HEK293 (cell line): ENCODE data around the gene CPNE8.

Experiments
- CTCF ChIA-PET: fragments of 350-600 bp; formaldehyde crosslinking; extraction: SDS; loops from one replicate; lab custom pipeline; 2021; ENCODE audit warnings: antibody characterized with exemption; lab: Yijun Ruan, JAX
- POLR2A ChIA-PET: fragments of 300-600 bp; formaldehyde crosslinking; extraction: SDS; loops from one replicate; lab custom pipeline; 2020; ENCODE audit warnings: antibody characterized with exemption, inconsistent platforms; lab: Yijun Ruan, JAX
- H3K27ac ChIP-seq: fragments of 200-500 bp; sonication (Bioruptor generic); 2 replicates; pipeline ENCODE4 v1.5.1; 2014; ENCODE audit warnings: low read depth, low read length, control low read depth, inconsistent platforms; ENCODE audit errors: extremely low read depth
- H3K36me3 ChIP-seq, 2 experiments: fragments of 200-500 bp in 1 of 2; sonication (Bioruptor generic) in 1 of 2; 1 replicate in 1 of 2; 2 replicates in 1 of 2; pipeline ENCODE4 v1.5.1; 2014 to 2017; ENCODE audit warnings: inconsistent platforms in 2 of 2, low read length in 2 of 2; ENCODE audit not compliant: control insufficient read depth in 2 of 2, insufficient read depth in 1 of 2
- H3K4me1 ChIP-seq: fragments of 200-500 bp; sonication (Bioruptor generic); 2 replicates; pipeline ENCODE4 v1.5.1; 2014; ENCODE audit warnings: mild to moderate bottlenecking, low read length, inconsistent platforms; ENCODE audit not compliant: control insufficient read depth, insufficient read depth
- H3K4me3 ChIP-seq: 2 replicates; pipeline ENCODE4 v1.5.1; 2011; ENCODE audit warnings: low read depth, mild to moderate bottlenecking, control low read depth, low read length, moderate library complexity
- H3K9me3 ChIP-seq: fragments of 200-500 bp; sonication (Bioruptor generic); 2 replicates; pipeline ENCODE4 v1.5.1; 2014; ENCODE audit warnings: low read depth, low read length, inconsistent platforms; ENCODE audit not compliant: control insufficient read depth, insufficient read depth
- BCL11A ChIP-seq: fragments of 450-650 bp; formaldehyde crosslinking; IDR thresholded peaks from 2 replicates; pipeline ENCODE4 v1.5.1; 2016; ENCODE audit warnings: low read depth, missing biosample characterization, missing genetic modification characterization
- BCL6B ChIP-seq: fragments of 450-650 bp; formaldehyde crosslinking; IDR thresholded peaks from 2 replicates; pipeline ENCODE4 v1.5.1; 2017; ENCODE audit warnings: missing biosample characterization, missing genetic modification characterization
- KLF8 ChIP-seq: fragments of 450-650 bp; formaldehyde crosslinking; IDR thresholded peaks from 2 replicates; pipeline ENCODE4 v1.5.1; 2016; ENCODE audit warnings: missing biosample characterization, missing genetic modification characterization
- SETDB1 ChIP-seq: IDR thresholded peaks from one replicate; pipeline ENCODE4 v1.6.1; 2017; ENCODE audit warnings: mild to moderate bottlenecking, low read length, moderate library complexity, mixed read lengths; ENCODE audit not compliant: insufficient read length
- TCF7L2 ChIP-seq: IDR thresholded peaks from 2 replicates; pipeline ENCODE4 v1.6.1; 2011; ENCODE audit warnings: low read depth, mild to moderate bottlenecking, inconsistent platforms, low read length, moderate library complexity, borderline replicate concordance
- ZBTB48 ChIP-seq: fragments of 450-650 bp; formaldehyde crosslinking; IDR thresholded peaks from 2 replicates; pipeline ENCODE4 v1.5.1; 2016; ENCODE audit warnings: missing biosample characterization, missing genetic modification characterization
- ZNF169 ChIP-seq: fragments of 450-650 bp; formaldehyde crosslinking; IDR thresholded peaks from 2 replicates; pipeline ENCODE4 v1.5.1; 2016; ENCODE audit warnings: missing biosample characterization, missing genetic modification characterization
- ZNF214 ChIP-seq: fragments of 450-650 bp; formaldehyde crosslinking; IDR thresholded peaks from 2 replicates; pipeline ENCODE4 v1.5.1; 2017; ENCODE audit warnings: missing biosample characterization, mild to moderate bottlenecking, missing genetic modification characterization, borderline replicate concordance
- ZNF366 ChIP-seq: fragments of 450-650 bp; formaldehyde crosslinking; conservative IDR thresholded peaks from 2 replicates; pipeline ENCODE4 v1.5.1; 2016; ENCODE audit warnings: missing biosample characterization, missing genetic modification characterization
- ZNF623 ChIP-seq: fragments of 450-650 bp; formaldehyde crosslinking; IDR thresholded peaks from 2 replicates; pipeline ENCODE4 v1.5.1; 2016; ENCODE audit warnings: missing biosample characterization, missing genetic modification characterization
- ZNF629 ChIP-seq: fragments of 450-650 bp; formaldehyde crosslinking; IDR thresholded peaks from 2 replicates; pipeline ENCODE4 v1.5.1; 2017; ENCODE audit warnings: missing biosample characterization, missing genetic modification characterization
- ZNF837 ChIP-seq: fragments of 450-650 bp; formaldehyde crosslinking; IDR thresholded peaks from 2 replicates; pipeline ENCODE4 v1.5.1; 2016; ENCODE audit warnings: missing biosample characterization, missing genetic modification characterization
- TF ChIP-seq, protein P1 (sequence below): fragments of 450-650 bp; formaldehyde crosslinking; IDR thresholded peaks from 2 replicates; pipeline ENCODE4 v1.5.1; 2016; ENCODE audit warnings: missing biosample characterization, missing genetic modification characterization
- TF ChIP-seq, protein P2 (sequence below): fragments of 450-650 bp; formaldehyde crosslinking; IDR thresholded peaks from 2 replicates; pipeline ENCODE4 v1.5.1; 2016; ENCODE audit warnings: missing biosample characterization, missing genetic modification characterization
- TF ChIP-seq, protein P3 (sequence below): fragments of 450-650 bp; formaldehyde crosslinking; IDR thresholded peaks from 2 replicates; pipeline ENCODE4 v1.5.1; 2016; ENCODE audit warnings: missing biosample characterization, missing genetic modification characterization

Gene CPNE8

GRCh38 chr12:38662829-38663228, 242.6 kb downstream of the CPNE8 start (continued):
- TF ChIP-seq, protein P1, sequence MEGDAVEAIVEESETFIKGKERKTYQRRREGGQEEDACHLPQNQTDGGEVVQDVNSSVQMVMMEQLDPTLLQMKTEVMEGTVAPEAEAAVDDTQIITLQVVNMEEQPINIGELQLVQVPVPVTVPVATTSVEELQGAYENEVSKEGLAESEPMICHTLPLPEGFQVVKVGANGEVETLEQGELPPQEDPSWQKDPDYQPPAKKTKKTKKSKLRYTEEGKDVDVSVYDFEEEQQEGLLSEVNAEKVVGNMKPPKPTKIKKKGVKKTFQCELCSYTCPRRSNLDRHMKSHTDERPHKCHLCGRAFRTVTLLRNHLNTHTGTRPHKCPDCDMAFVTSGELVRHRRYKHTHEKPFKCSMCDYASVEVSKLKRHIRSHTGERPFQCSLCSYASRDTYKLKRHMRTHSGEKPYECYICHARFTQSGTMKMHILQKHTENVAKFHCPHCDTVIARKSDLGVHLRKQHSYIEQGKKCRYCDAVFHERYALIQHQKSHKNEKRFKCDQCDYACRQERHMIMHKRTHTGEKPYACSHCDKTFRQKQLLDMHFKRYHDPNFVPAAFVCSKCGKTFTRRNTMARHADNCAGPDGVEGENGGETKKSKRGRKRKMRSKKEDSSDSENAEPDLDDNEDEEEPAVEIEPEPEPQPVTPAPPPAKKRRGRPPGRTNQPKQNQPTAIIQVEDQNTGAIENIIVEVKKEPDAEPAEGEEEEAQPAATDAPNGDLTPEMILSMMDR (tag by site-specific recombination): no peak
- TF ChIP-seq ZBTB48 (tag by site-specific recombination): no peak
- TF ChIP-seq, protein P2, sequence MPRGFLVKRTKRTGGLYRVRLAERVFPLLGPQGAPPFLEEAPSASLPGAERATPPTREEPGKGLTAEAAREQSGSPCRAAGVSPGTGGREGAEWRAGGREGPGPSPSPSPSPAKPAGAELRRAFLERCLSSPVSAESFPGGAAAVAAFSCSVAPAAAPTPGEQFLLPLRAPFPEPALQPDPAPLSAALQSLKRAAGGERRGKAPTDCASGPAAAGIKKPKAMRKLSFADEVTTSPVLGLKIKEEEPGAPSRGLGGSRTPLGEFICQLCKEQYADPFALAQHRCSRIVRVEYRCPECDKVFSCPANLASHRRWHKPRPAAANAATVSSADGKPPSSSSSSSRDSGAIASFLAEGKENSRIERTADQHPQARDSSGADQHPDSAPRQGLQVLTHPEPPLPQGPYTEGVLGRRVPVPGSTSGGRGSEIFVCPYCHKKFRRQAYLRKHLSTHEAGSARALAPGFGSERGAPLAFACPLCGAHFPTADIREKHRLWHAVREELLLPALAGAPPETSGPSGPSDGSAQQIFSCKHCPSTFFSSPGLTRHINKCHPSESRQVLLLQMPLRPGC (tag by site-specific recombination): no peak
- no peak for TF ChIP-seq ZNF169 (tag by site-specific recombination)

DNA sequence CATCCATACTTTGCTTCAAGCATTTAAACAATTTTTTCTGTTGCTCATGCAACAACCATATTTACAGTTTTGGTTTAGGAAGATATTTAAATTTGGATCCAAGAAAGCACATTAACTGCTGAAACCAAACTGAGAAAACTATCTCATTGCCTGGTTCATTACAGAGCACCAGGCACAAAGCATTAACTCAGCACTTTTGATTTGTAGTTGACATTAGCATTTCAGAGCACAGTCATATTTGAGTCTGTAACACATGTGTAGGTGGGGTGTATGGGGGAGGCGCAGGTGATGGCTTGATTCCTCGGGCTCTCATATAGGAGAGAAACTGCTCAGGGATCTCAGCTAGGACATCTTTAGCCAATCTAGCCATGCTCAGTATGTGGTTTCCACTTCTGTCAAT, 251.7 kb downstream of the CPNE8 start:
- no peaks in the 10 kb centered on the region for H3K9me3 ChIP-seq
- H3K36me3 ChIP-seq: no peaks in the 10 kb centered on the region; a peak in 1 of 3 replicates
- H3K4me3 ChIP-seq: no peak overlapping the region
- CTCF ChIA-PET: no interaction called here
- no peak overlapping the region for H3K27ac ChIP-seq
- H3K4me1 ChIP-seq: no peaks in the 10 kb centered on the region
- no peak for TF ChIP-seq KLF8 (tag by site-specific recombination)
- no peak for TF ChIP-seq ZNF214
- TF ChIP-seq, protein P3, sequence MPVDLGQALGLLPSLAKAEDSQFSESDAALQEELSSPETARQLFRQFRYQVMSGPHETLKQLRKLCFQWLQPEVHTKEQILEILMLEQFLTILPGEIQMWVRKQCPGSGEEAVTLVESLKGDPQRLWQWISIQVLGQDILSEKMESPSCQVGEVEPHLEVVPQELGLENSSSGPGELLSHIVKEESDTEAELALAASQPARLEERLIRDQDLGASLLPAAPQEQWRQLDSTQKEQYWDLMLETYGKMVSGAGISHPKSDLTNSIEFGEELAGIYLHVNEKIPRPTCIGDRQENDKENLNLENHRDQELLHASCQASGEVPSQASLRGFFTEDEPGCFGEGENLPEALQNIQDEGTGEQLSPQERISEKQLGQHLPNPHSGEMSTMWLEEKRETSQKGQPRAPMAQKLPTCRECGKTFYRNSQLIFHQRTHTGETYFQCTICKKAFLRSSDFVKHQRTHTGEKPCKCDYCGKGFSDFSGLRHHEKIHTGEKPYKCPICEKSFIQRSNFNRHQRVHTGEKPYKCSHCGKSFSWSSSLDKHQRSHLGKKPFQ (tag by site-specific recombination): no peak
- TF ChIP-seq, protein P1 (tag by site-specific recombination): no peak
- no peak for TF ChIP-seq ZNF623 (tag by site-specific recombination)
- no peak for TF ChIP-seq BCL6B
- TF ChIP-seq ZNF837 (tag by site-specific recombination): no peak
- no peak for TF ChIP-seq TCF7L2
- POLR2A ChIA-PET: no interaction called here

DNA sequence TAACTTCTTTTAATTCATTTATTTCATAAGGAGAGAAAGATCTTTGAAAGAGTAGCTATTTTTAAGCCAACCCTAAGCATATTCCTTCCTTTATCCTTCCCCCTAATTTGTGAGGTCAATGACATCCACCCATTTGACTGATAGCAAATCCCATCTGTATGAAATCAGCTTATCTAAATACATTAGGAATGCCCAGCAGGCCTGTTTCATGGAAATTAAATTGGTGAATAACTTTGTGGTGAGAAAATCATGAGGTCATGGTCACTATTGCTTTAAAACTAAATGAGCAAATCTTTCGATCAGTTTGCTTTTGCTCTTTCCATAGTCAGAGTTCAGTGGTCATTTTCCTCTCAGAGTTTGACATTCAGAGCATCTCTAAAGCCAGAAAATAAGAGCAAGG, 256.6 kb downstream of the CPNE8 start:
- H3K27ac ChIP-seq: no peak overlapping the region
- ChIA-PET POLR2A (no interaction called here), CTCF (interaction anchor here (0.6 kb wide), 1 partner anchor 453 kb away, joined by 3 read pairs; no protein-coding TSS in a partner anchor)
- no peaks in the 10 kb centered on the region for H3K4me1 ChIP-seq
- TF ChIP-seq ZNF629 (tag by site-specific recombination): 0 out of 2 replicates have a peak, but pooled peaks have one; percentile 41
- TF ChIP-seq ZNF366 (tag by site-specific recombination): peak; percentile 27; the same call in 1 of the 2 replicates
- no peak for TF ChIP-seq BCL11A (tag by site-specific recombination)
- TF ChIP-seq SETDB1: no peak
- no peak overlapping the region for H3K4me3 ChIP-seq
- no peaks in the 10 kb centered on the region; a peak in 1 of 3 replicates for H3K36me3 ChIP-seq
- no peaks in the 10 kb centered on the region for H3K9me3 ChIP-seq
